Smooth muscle cell (in vitro differentiated cells): ENCODE data around the gene ENOX1. TPM values are rescaled to one million over a fixed set of nuclear protein-coding genes. Genes with fewer than 3 reads are reported as not detected.

Experiments
- DNase-seq: peaks from one replicate; lab custom pipeline; 2025; ENCODE audit not compliant: unreplicated experiment; lab: John Stamatoyannopoulos, UW
- H2AFZ ChIP-seq: fragments of 200-600 bp; sonication (generic); 2 replicates; pipeline ENCODE4 v1.6.0; 2016; ENCODE audit warnings: antibody characterized with exemption, low read depth, mild to moderate bottlenecking
- H3F3A ChIP-seq: fragments of 200-600 bp; sonication (generic); 2 replicates; pipeline ENCODE4 v1.6.0; 2017; ENCODE audit warnings: antibody characterized with exemption, low read depth
- H3K27ac ChIP-seq: fragments of 200-600 bp; sonication (generic); 2 replicates; pipeline ENCODE4 v1.5.1; 2016; ENCODE audit warnings: low read depth, mild to moderate bottlenecking
- H3K27me3 ChIP-seq: fragments of 200-600 bp; sonication (generic); 2 replicates; pipeline ENCODE4 v1.6.1; 2016; ENCODE audit warnings: low read depth, mild to moderate bottlenecking
- H3K36me3 ChIP-seq: fragments of 200-600 bp; sonication (generic); 2 replicates; pipeline ENCODE4 v1.5.1; 2016; ENCODE audit warnings: low read depth
- H3K4me1 ChIP-seq: fragments of 200-600 bp; sonication (generic); 2 replicates; pipeline ENCODE4 v1.5.1; 2016; ENCODE audit warnings: low read depth
- H3K4me2 ChIP-seq: fragments of 200-600 bp; sonication (generic); 2 replicates; pipeline ENCODE4 v1.6.0; 2016; ENCODE audit warnings: mild to moderate bottlenecking
- H3K4me3 ChIP-seq: fragments of 200-600 bp; sonication (generic); 2 replicates; pipeline ENCODE4 v1.5.1; 2016; ENCODE audit warnings: mild to moderate bottlenecking
- H3K79me2 ChIP-seq: fragments of 200-600 bp; sonication (generic); 2 replicates; pipeline ENCODE4 v1.6.0; 2016; ENCODE audit warnings: low read depth, mild to moderate bottlenecking
- H3K9ac ChIP-seq: fragments of 200-600 bp; sonication (generic); 2 replicates; pipeline ENCODE4 v1.6.0; 2016; ENCODE audit warnings: low read depth
- H3K9me3 ChIP-seq: fragments of 200-600 bp; sonication (generic); replicated peaks from 2 replicates; pipeline ENCODE4 v1.5.1; 2016; ENCODE audit warnings: low read depth
- H4K20me1 ChIP-seq: fragments of 200-600 bp; sonication (generic); 2 replicates; pipeline ENCODE4 v1.6.0; 2016; ENCODE audit warnings: low read depth
- WGBS: methylation state at CpG from one replicate; pipeline ENCODE4 v1.1.7; 2016; ENCODE audit warnings: low lambda C conversion rate; 5-methylcytosine and 5-hydroxymethylcytosine counted together
- polyA plus RNA-seq: library from polyadenylated mRNA; unstranded; fragments of >200 nt; fragmentation: Nextera tagmentation; extraction: Ambion mirVana; gene quantifications from 2 replicates; pipeline ENCODE4 v1.2.1, GENCODE V29; 2016
- total RNA-seq: library from RNA; depleted of rRNA; stranded (reverse); fragments of >200 nt; gene quantifications from 2 replicates; pipeline ENCODE4 v1.2.3, GENCODE V29; 2014
- TF ChIP-seq, protein P1 (sequence below): fragments of 200-600 bp; sonication (generic); IDR thresholded peaks from 2 replicates; pipeline ENCODE4 v1.5.1; 2017; ENCODE audit warnings: borderline replicate concordance, mild to moderate bottlenecking, antibody characterized with exemption; ENCODE audit not compliant: insufficient read depth, poor library complexity, severe bottlenecking

ENOX1 gene
- total and polyA plus RNA-seq, 2 experiments from 2014 or later, result 1.9 to 2.6 TPM

DNA sequence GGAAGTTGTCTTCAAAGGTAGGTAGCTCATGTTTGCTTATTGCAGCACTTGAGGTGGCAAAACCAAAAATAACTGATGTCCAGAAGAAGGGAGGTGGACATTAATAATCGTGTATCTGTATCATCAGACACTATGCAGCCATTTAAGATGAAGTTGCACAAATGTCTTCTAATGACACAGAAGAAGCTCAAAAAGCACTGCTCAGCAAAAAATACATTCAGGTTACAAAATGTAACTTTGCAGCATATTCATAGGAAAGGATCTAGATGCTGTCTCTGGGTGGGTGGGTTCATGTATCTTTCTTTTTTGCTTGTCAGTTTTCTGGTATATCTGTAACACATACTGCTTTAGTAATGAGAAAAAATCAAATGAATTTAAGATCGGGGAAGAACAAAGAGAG is 515.6 kb downstream of the ENOX1 start:
- no peak for DNase-seq

DNA sequence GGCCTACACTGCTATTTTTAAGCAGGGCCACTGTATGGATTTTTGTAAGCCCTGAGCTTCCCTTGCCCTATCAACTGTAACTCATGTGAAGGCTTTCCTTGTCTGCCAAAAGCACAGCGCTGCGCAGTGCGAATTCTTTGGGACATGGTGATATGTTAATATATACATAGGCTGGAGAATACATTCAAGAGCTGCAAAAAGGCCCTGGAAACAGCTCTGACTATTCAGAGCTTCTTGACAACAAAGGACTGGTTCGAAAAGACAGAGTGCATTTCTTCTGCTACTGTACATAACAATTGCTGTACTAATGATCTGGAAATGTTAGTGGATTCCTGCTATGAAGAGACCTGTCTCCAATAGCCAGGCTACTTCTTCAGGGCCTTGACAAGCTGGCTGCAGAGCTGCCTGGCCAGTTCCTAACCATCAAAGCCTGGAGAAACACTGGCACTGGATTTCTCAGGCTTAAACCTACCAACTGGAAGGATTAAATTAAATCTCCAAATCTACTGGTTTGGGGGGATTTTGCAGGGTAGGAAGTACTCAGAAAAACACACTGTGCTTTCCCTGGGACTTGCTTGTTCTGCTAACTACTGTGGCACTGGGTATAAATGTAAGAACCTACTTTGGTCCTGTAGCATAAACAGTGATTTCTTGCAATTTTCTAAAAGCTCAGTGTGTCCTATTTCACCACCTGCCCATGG is 516.5 kb downstream of the ENOX1 start:
- H4K20me1 ChIP-seq, result no peaks in the 10 kb centered on the region
- H3K36me3 ChIP-seq, result no peaks in the 10 kb centered on the region
- H3K27me3 ChIP-seq, result no peaks in the 10 kb centered on the region
- TF ChIP-seq, protein P1, sequence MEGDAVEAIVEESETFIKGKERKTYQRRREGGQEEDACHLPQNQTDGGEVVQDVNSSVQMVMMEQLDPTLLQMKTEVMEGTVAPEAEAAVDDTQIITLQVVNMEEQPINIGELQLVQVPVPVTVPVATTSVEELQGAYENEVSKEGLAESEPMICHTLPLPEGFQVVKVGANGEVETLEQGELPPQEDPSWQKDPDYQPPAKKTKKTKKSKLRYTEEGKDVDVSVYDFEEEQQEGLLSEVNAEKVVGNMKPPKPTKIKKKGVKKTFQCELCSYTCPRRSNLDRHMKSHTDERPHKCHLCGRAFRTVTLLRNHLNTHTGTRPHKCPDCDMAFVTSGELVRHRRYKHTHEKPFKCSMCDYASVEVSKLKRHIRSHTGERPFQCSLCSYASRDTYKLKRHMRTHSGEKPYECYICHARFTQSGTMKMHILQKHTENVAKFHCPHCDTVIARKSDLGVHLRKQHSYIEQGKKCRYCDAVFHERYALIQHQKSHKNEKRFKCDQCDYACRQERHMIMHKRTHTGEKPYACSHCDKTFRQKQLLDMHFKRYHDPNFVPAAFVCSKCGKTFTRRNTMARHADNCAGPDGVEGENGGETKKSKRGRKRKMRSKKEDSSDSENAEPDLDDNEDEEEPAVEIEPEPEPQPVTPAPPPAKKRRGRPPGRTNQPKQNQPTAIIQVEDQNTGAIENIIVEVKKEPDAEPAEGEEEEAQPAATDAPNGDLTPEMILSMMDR, result no peak
- no peak overlapping the region for H3K9ac ChIP-seq
- H3K4me1 ChIP-seq, result peaks cover 21% of the 10 kb centered on the region
- H2AFZ ChIP-seq, result no peak overlapping the region
- peak overlapping the region; percentile 73 for H3K4me2 ChIP-seq
- no peak for DNase-seq
- no peaks in the 10 kb centered on the region for H3K9me3 ChIP-seq
- WGBS, result 72% methylated on average over 4 of the region's 4 CpGs
- H3K4me3 ChIP-seq, result no peak overlapping the region
- H3K27ac ChIP-seq, result peak overlapping the region; percentile 55
- H3K79me2 ChIP-seq, result no peaks in the 10 kb centered on the region
- peaks cover 21% of the 10 kb centered on the region for H3F3A ChIP-seq

More for the DNA sequence above, 515.6 kb downstream of the ENOX1 start:
- H3K27me3 ChIP-seq, result no peaks in the 10 kb centered on the region
- WGBS, result 98% methylated on average over 2 of the region's 2 CpGs
- no peak overlapping the region for H3K9ac ChIP-seq
- no peak overlapping the region for H2AFZ ChIP-seq
- H3K27ac ChIP-seq, result no peak overlapping the region
- no peak overlapping the region for H3K4me3 ChIP-seq
- no peaks in the 10 kb centered on the region for H3K9me3 ChIP-seq
- H3K4me1 ChIP-seq, result peaks cover 21% of the 10 kb centered on the region
- H3K79me2 ChIP-seq, result no peaks in the 10 kb centered on the region
- H4K20me1 ChIP-seq, result no peaks in the 10 kb centered on the region
- TF ChIP-seq, protein P1, result no peak
- peaks cover 21% of the 10 kb centered on the region for H3F3A ChIP-seq
- no peak overlapping the region for H3K4me2 ChIP-seq
- H3K36me3 ChIP-seq, result no peaks in the 10 kb centered on the region

DNA sequence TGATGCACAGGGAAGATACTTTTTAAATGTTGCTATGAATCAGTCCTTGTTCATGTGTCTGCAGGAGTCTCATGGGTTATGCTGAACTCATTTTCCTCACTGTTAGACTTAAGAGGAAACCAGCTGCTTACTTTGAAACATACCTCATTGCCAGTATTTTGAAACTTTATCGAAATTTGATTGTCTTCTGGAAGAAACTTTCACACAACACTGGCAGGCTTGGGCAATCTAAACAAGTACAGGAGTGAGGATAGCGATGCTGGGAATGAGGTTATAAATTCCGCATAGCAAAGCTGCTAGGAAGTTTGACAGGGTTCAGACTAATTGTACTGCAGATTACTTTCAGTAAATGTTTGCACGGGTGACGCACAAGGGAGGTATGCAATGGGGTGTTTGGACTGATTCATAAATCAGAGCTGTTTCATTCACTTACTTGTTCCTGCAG is 517.7 kb downstream of the ENOX1 start:
- no peaks in the 10 kb centered on the region for H3K9me3 ChIP-seq
- no peaks in the 10 kb centered on the region for H3K36me3 ChIP-seq
- H3K4me2 ChIP-seq, result peak overlapping the region; percentile 73
- no peaks in the 10 kb centered on the region for H3K79me2 ChIP-seq
- peaks cover 21% of the 10 kb centered on the region for H3F3A ChIP-seq
- TF ChIP-seq, protein P1, result no peak
- no peak overlapping the region for H2AFZ ChIP-seq
- H3K27ac ChIP-seq, result peak overlapping the region; percentile 55
- no peak for DNase-seq
- peaks cover 21% of the 10 kb centered on the region for H3K4me1 ChIP-seq
- WGBS, result 5% methylated on average over 5 of the region's 5 CpGs
- no peaks in the 10 kb centered on the region for H3K27me3 ChIP-seq
- no peaks in the 10 kb centered on the region for H4K20me1 ChIP-seq
- H3K9ac ChIP-seq, result no peak overlapping the region
- no peak overlapping the region for H3K4me3 ChIP-seq

GRCh38 chr13:43268632-43269031 is 518.1 kb downstream of the ENOX1 start:
- TF ChIP-seq, protein P1, result no peak
- Histone ChIP-seq H3K9me3 (no peaks in the 10 kb centered on the region), H3F3A (peaks cover 21% of the 10 kb centered on the region), H3K36me3 (no peaks in the 10 kb centered on the region), H3K4me2 (peak overlapping the region; percentile 73), H3K27ac (peak overlapping the region; percentile 55), H3K4me1 (peaks cover 21% of the 10 kb centered on the region), H2AFZ (no peak overlapping the region), H3K9ac (no peak overlapping the region), H3K27me3 (no peaks in the 10 kb centered on the region), H4K20me1 (no peaks in the 10 kb centered on the region), H3K4me3 (no peak overlapping the region), H3K79me2 (no peaks in the 10 kb centered on the region)
- 44% methylated on average over 2 of the region's 2 CpGs for WGBS
- no peak for DNase-seq
